Islet precursor cell (in vitro differentiated cells): ENCODE results near the gene ELF2.
"Not testable (repeated sequence)": the region's sequence is repeated elsewhere in the genome, so short reads cannot be mapped to it uniquely, and the experiment has no call there.

Experiments used
- DNase-seq: peaks from one replicate; pipeline ENCODE4 v3.0.0-alpha.2; 2018

The ELF2 gene

DNA sequence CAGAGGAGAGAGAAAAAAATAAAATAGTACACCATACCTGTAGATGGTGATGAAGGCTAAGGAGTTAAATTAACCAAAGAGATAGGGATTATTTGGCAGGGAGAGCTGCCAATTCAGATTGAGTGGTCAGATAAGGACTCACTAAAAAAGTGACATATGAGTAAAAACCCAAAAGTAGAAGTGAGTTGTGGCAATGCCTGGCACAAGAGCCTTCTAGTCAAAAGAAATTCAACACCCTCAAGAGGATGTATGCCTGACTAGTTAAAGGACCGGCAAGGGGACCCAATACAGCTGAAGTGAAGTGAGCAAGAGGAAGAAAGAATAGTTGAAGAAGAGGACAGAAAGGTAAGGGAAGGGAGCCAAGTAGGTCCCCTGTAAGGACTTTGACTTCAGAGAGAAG, 34.9 kb downstream of the ELF2 start:
- no peak for DNase-seq

GRCh38 chr4:139137763-139138162, 39.3 kb downstream of the ELF2 start:
- DNase-seq: no peak

- no peak for DNase-seq
Observed at GRCh38 chr4:139134403-139134802, 42.6 kb downstream of the ELF2 start.

GRCh38 chr4:139131209-139131870, 45.7 kb downstream of the ELF2 start:
- DNase-seq: no peak

- no peak for DNase-seq
Observed at GRCh38 chr4:139129206-139129605, 47.8 kb downstream of the ELF2 start.

DNA sequence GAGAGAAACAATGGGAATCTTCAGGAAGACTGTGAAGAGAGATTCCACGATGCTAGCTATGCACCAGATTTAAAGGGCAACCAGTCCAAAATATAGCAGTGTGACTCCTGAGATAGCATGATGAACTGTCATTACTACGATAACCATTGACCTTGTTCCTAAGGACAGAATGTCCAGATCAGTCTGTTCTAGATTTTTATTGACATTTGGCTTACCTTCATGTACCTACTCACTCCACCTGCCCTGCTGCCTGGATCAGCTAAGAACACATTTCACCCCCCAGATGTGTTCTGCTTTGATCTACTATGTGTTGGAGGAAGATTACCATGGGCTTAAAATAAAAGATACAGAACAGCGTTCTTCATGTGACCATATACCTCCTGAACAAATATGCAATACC, 50.1 kb downstream of the ELF2 start:
- DNase-seq: no peak

GRCh38 chr4:139123910-139124309, 53.1 kb downstream of the ELF2 start:
- no peak for DNase-seq

- no peak for DNase-seq
Observed at GRCh38 chr4:139118365-139118764, 58.7 kb downstream of the ELF2 start.

GRCh38 chr4:139115226-139115625, 61.8 kb downstream of the ELF2 start:
- no peak for DNase-seq

DNA sequence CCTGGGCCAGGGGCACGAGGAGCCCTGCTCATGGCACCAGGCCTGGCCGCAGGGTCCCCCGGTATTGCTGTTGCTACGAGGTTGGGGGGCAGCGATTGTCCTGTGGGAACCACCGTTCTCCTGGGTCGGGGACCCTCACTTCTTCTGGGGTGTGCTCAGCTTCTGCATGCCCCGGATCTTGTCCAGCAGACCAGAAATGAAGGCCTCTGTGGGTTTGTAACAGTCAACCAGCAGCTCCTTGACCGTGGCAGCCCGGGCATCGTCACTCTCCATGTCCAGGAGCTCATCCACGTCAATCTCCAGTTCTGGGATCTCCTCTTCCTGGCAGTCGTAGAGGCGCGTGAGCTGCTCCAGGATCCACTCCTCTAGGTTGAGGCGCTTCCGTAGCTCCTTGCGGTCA, 62.2 kb downstream of the ELF2 start:
- not testable (repeated sequence) for DNase-seq

GRCh38 chr4:139112650-139113049, 64.4 kb downstream of the ELF2 start:
- no peak for DNase-seq

DNA sequence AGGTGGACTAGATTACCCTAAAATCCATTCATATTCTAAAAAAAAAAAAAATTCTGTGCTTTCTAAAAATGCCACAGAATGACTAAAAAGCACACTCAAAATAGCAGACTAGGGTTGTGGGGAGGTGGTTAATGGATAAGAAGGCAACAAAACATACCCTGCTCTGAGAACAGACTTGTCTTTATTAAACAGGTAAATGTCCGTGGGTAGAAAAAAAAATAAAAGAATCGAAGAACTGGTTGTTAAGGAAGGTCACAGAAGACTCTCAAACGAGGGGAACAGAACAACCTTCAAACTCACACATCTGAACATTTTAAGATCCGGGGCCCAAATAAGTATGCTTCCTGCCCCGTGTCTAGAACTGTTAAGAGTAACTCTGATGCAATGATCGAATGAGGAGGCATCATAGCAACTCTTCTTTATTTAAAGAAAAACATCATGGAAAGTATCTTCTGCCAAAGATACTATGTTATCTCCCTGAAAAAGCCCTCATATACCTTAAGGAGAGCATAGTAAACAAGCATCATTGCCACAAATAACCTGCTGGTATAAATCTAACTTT, 68.4 kb downstream of the ELF2 start:
- no peak for DNase-seq

DNA sequence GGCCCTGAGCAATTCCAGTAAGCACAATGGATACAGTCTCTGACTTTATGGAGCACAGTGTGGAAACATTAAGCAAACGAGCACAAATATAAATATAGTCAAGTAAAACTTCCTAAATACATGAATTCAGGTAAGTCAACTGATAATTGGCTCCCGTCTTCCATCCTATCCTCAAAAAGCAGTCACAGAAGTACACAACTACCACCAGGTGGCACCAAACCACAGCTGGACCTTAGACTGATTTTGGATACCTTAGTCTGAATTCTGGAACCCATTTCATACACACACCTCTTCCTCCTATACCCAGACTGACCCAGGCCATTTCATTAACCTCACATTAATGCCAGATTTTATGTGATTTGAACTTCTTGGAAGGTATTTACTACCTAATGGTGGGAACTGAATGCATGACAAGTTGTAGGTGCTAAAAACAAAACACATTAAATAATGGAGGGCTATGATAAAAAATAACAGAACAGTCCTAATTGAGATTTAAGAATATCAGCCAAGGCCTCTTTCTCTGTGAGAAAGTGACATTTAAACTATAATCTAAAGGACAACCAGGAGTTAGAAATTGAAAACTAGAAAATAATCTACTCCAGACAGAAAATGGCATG, 77.5 kb downstream of the ELF2 start:
- DNase-seq: peak; percentile 86

DNA sequence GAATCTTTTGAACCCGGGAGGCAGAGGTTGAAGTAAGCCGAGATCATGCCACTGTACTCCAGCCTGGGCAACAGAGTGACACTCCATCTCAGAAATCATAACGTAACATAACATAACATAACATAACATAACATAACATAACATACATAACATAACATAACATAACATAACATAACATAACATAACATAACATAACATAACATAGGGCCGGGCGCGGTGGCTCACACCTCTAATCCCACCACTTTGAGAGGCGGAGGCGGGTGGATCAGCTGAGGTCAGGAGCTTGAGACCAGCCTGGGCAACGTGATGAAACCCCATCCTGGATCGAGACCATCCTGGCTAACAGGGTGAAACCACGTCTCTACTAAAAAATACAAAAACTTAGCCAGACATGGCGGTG, 84.7 kb downstream of the ELF2 start:
- no peak for DNase-seq

DNA sequence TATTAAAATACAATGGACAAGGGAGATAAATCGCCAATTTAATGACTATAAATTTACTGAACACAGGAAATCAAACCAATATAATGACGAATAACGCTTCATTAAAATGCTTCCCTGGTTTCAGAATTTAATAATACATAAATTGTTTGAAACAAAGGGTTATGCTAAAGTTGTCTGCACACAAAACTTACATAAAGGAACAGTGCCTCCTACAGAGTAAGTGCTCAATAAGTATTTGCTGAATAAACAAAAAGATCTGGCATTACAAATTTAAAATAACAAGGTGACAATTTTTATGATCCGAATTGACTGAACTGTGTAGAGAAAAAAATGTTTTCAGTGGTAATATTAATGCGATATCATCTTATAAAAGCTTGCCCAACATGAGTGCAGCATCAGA, 91.9 kb downstream of the ELF2 start:
- DNase-seq: no peak

DNA sequence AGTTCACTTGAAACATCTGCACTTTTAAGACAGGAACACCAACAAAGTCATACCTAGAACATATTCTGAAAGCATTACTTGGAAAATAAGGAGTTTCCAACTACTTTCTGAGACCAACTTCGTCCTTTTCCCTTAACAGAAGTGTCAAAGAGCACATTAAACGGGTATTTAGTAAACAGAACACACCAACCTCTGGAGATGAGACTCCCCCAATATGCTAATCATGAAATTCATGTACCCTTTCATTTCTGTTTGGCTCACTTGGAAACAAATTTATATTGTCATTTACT, 92.3 kb downstream of the ELF2 start:
- DNase-seq: no peak

DNA sequence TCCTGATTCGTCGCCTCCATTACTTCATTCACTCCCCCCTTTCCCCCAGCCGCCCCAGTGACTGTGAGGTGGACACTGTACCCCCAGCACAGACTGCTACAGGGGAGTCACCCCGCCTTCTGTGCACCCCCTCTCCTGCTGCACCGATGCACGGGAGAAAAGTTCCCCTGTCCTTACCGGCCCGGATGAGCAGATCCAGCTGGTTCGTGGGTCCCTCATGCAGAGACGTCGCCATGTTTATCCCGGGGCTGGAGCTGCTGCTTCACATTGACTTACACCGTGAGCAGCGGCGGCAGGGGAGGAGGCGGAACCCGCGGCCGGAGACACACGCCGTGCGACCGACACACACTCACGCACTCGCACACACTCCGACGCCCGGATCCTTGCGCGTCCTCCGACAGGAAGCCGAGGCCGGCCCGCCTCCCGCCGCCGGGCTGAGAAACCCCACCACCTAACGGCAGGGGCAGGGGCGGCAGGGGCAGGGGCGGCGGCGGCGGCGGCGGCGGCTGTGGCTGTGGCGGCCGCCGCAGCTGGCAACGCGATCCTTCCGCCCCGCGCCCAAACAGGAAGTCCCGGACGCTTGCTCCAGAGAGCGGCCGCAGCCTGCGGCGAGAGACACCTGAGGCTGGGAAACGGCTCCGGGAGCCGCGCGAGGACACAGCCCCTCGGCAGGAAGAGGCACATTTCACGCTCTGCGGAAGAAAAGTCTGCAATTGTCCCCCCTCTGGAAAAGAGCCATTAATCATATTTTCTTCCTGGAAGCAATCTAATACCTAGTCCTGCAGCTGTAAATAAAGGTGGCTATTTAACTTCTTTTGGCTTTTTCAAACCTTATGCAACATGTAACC, 92.8 kb downstream of the ELF2 start:
- peak; percentile 96 for DNase-seq

GRCh38 chr4:139083607-139083955, 93.4 kb downstream of the ELF2 start:
- peak; percentile 81 for DNase-seq

DNA sequence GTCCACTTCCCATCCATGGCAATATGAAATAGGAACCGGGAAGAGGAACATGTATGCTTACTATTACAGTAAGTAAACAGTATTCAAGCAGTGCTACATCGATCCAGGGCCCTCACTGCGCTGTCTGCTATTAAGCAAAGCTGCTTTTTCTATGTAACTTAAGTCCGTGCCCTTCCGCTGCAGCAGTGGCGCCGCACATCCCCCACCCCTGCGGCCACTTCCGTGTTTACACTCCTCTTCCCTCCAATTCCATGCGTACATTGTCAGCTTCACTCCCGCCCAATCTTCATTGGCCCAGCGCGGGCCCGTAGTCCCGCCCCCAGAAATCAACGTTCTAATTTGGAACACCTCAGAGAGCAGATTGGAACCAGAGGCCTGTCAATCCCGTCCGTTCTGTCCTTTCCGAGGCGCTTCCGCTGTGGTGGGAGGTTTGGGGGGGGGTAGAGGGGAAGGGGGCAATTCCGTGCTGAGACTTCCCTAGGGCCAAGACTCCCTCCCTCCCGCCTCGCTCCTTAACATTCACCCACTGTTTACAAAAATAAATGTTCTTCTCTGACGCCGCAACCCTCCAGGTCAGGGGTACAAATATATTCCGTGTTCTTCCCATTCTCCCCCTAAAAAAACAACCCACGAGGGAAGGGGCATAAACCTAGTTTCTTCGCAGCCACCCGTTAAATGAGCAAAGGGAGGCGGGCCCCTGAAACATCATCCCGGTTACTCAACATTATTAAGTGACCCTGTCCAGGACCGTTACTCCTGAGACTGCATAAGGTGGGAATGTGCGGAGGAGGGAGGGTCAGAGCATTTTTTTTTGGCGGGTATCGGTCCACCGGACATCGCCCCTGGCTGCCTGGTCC, 94.0 kb downstream of the ELF2 start:
- DNase-seq: peak; percentile 99

GRCh38 chr4:139078926-139079325, 98.1 kb downstream of the ELF2 start:
- DNase-seq: no peak

DNA sequence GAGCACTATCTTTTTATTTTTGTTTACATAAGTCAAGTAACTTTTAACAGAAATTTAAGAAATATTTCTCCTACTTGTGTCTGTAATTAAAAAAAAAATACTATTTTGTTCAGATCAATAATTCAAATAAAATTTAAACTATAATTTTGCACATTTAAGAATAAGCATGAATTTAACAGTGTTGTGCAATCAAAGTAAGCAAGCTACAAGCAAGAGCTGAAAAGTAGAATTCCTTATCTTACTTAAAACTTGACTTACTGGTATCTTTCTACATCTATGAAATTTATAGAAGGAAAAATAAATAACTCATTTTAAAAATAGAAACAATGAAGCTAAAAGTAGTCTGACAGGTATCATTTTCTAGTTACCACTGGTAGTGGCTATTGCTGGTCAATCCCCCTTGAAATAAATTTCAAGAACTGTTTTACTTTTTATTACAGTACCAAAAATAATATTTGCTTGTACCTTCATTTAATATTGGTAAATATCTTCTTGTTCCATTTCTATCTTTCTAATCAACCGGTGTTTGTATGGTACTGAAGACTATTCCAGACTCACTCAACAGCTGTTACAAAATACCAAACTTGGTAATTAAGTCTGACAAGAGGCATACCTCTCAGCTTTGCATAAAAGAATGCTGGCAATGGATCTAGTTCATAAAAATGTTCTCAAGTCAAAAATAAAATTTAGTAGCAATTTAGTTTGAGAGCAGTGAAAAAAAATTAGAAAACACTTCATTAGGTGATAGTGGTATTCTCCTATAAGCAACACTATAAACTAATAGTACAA, 99.3 kb downstream of the ELF2 start:
- no peak for DNase-seq

- DNase-seq: no peak
Observed at GRCh38 chr4:139076016-139076744, 100.8 kb downstream of the ELF2 start.
